ENCODE results near the gene EEA1.

DNA sequence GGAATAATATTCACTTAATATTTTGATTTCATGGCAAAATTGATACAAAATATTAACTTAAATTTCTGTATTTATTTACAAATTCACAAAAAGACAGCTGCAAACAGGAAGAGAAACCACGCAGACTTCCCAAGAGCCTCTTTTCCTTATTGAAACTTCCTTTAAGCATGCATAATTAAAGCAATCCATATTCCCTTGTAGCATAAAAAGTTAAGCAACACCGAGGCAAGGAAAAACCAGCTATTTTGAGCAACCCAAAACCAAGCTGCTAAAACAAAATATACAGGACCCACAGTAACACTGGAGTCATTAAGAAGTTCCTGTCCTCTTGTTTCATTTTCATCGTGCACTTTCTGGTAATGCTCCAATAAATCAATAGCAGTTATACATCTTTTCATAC is 58.0 kb downstream of the EEA1 start:
- TF ChIP-seq, protein P1, sequence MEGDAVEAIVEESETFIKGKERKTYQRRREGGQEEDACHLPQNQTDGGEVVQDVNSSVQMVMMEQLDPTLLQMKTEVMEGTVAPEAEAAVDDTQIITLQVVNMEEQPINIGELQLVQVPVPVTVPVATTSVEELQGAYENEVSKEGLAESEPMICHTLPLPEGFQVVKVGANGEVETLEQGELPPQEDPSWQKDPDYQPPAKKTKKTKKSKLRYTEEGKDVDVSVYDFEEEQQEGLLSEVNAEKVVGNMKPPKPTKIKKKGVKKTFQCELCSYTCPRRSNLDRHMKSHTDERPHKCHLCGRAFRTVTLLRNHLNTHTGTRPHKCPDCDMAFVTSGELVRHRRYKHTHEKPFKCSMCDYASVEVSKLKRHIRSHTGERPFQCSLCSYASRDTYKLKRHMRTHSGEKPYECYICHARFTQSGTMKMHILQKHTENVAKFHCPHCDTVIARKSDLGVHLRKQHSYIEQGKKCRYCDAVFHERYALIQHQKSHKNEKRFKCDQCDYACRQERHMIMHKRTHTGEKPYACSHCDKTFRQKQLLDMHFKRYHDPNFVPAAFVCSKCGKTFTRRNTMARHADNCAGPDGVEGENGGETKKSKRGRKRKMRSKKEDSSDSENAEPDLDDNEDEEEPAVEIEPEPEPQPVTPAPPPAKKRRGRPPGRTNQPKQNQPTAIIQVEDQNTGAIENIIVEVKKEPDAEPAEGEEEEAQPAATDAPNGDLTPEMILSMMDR (IDR thresholded peaks at IDR 0.05), result no peak
- no peak for TF ChIP-seq POLR2A (IDR thresholded peaks at IDR 0.05)

Data from Peyer's patch (tissue), 4 donors.